HPDE6-E6E7 (cell line): ENCODE data around the gene LRRC4B.

Experiments used
- DNase-seq: peaks from one replicate; pipeline ENCODE4 v3.0.0; 2011; ENCODE audit warnings: missing footprints; ENCODE audit errors: extremely low spot score

Gene LRRC4B

DNA sequence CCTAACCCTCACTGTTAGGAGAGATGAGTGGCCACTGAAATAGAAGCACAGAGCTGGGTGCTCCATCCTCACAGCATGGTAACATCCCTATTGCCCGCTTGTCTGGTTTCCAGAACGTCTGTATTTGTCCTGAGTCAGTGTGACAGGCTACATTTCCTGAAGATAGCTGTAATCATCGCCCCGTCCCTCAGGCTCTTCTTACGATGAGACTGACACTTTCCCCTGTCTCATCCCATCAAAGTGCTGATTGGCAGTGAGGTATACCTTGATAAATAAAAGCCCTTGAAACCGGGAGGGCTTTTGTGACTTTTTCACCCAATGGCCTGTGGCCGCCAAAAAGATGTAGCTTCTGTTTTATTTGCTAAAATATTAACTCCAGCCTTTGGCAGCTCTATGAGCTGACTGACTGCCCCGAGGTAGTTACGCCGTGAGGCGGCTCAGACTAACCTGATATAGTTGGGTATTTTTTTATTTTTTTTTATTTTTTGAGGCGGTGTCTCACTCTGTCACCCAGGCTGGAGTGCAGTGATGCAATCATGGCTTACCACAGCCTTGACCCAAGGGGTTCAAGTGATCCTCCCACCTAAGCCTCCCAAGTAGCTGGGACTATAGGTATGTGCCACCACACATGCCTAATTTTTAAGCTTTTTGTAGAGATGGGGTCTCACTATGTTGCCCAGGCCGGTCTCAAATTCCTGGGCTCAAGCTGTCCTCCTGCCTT lies 5.7 kb upstream of the LRRC4B start:
- no peak for DNase-seq

DNA sequence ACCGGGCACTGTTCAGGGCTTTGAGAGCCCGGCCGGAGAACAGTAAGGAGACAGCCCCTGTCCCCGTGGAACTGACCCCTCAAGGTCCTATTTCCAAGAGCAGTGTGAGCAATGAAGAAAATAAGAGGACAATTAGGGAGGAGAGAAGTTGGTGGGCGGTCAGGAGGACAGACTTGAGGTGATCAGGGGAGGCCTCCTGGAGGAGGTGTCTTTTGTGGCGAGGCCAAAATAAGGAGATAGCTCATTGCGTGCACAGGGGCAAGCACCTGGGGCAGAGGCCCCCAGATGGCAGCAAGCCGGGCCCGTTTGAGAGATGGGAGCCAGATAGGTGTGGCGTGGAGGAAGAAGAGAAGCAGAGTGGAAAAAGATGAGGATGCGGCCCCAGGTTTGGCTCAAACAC lies 2.8 kb upstream of the LRRC4B start:
- DNase-seq = no peak

DNA sequence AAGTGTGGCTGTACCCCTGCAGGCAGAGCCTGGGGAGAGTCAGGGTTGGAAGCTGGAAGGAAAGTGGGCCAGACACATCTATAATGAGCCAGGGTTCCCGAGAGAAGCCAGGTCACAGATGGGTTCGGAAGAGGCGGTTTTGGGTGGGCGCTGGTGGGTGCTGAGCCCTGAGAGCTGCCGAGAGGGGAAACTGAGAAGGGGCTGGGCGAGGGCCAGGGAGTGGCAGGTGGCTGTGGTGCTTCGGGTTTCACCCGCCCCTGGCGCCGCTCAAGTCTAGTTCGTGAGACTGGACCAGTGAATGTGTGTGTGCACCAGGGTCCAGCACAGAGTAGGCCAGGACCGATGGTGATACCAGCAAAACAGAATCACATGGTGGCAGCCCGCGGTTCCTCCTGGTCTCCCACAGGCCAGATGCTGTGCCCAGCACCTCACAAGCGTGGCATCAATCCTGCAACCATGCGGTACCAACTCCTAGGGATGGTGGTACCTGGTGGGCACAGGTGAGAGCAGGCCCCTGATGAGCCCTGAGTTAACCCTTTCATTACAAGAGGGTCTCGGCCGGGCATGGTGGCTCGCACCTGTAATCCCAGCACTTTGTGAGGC lies 1.8 kb upstream of the LRRC4B start:
- DNase-seq = no peak

DNA sequence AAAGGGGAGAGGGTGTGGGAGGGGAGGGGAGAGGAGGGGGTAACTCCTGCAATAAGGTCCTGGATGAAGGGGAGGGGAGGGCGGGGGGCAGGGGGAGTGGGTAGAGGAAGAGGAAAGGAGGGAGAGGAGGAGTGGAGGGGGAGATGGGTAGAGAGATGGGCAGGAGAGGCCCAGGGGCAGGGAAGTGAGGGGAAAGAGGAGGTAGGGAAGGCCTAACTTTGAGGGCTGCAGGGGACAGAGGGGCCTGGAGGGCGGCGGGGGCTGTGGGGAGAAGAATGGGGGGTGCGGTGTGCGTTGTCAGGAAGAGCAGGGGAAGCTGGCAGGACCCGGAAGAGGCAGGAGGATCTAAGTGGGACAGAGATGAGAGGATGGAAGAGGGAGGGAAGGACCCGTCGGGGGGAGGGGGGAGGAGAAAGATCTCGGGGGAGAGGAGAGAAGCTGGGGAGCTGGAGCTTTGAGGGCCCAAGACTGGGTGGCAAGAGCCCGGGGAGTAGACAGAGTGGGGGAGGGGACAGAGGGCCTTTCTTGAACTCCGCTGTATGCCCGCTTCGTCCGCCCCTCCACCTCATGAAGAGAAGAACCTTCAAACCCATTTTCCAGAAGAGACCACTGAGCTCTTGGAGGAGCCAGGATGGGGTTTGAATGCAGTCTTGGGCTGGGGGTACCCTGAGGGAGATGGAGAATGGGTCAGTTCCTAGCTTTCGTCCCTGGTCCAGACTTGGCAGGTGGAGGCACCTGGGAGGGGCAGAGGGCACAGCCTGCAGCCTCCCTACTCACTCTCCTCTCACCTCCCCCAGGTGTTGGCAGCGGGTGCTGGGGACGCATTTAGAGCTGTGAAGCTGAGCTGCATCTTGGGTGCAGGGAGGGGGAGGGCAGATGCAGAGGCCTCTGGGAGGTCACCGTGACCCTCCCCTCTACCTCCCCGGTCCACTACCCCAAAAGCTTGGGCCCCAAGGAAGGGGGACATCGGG lies 778 bp upstream of the LRRC4B start:
- DNase-seq = no peak

DNA sequence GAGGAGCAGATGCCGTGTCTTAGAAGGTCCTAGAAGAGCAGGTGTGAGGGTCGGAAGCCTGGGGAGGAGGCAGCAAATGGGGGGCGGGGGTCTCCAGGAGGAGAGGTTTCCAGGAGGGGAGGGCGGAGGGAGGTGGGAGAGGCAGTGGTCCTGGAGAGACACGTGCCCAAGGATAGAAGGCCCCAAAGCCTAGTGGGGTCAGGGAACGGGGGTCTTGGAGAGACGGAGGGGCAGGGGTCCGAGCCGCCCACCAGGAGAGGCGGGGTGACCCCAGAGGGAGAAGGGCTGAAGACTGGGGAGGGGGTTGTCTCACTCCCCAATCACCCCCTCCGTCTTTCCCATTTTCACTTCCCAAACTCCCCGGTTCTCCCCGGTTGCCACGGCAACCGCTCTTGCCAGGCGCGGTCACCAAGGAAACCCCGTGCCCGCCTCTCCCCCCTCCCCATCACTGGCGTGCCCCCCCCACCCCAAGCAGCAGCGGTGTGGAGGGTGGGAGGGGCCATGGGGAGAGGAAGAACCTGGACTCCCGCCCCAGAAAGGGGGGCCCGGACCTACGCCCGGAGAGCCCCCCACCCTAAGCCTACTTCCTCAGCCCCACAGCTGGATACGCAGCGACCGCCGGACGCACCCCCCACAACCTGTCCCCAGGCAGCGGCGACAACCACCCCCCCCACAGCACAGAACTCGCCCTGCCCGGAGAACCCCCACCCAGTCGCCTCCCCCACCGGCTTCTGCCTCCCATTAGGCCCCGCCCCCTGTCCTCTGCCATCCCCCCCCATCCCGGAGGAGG lies 988 bp downstream of the LRRC4B start:
- DNase-seq = no peak

DNA sequence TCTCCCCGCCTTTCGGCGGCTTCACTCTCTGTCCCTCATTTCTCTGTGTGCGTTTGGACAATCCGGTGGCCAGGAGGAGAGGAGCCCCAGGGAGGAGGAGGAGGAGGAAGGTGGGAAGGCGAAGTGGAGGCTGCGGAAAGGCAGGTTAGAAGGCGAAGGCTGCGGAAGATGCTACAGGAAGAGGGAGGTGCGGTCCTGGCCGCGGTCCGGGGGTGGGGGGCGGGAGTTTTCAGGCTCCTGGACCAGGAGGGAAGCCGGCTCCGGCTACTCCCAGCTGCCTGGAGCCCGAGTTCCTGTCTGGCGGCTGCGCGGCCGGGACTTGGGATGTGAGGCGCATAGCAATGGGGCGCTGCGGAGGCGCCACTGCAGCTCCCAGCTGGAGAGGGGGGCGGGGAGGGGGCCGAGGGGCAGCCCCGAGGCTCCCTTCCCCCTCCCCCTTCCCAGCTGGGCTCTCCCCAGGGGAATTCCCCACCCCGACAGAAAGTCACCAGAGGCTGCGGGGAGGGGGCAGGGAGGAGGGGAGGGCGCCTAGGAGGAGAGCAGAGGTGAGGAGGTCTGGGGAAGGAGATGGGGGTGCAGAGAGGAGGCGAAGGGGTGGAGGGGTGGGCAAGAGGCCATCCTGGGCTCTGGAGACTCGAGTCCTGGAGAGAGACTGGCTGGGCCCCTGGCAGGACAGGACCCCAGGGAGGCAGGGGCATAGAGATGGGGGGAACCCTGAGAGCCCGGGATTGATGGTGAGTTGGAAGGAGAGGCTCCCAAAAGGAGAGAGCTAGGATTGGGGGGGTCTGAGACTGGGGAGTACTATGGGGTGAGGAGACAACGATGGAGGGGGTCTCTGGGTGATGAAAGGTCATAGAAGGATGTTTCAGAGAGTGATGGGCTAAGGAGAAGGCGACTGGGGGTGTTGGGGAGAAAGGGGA lies 2.0 kb downstream of the LRRC4B start:
- no peak for DNase-seq

DNA sequence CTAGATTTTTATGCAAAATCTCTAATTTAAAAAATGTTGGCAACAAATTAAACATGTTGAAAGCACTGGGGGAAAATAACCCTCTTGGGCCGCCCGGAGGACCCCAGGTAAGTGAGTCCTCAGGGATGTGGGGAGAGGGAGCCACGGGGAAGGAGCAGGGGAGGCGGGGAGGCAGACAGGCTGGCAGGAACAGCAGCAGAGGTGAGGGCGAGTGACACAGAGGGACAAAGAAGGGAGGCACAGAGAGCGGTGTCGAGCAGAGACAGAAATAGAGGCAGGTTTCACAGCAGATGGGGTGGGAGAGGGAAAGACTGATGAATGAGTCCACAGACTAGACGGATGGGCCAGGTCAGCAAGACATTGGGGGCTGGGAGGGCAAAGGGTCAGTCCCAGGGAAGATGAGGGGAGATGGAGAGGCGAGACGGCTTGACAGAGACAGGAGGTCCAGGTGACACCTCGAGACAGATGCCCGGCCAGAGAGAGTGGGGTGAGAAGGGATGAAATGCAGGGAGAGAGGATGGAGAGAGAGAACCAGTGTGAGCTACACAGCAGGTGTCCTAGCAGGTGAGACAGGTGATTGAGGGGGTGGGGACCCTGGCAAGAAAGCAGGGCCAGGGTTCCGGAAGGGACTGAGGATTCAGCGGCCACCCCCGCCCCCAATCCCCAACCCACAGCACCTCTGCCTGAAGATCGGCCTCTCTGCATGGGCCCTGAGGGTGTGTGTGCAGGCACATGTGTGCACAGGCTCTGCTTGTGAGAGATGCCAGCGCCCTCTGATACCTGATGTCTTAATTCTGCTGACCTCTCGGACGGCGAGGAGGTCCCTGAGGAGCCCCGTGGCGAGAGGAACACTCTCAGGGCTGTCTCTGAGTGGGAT lies 3.8 kb downstream of the LRRC4B start:
- DNase-seq = no peak

DNA sequence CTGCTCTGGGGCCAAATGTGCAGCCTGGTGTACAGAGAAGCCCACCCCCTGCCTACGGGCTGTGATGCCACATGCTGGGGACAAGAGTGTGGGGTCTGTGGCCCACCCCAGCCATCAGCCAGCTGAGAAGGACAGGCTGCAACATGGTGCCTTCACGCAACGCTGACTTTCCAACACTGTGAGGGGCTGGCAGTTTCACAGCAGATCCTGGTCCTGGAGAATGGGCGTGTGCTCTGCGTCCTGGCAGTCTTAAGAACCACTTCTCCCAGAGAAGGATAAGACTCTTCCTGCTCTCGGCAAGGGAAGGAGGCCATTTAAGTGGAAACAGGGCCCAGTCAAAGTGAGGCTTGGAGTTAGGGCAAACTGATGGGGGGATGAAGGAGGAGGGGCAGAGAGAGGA lies 4.6 kb downstream of the LRRC4B start:
- DNase-seq = no peak

DNA sequence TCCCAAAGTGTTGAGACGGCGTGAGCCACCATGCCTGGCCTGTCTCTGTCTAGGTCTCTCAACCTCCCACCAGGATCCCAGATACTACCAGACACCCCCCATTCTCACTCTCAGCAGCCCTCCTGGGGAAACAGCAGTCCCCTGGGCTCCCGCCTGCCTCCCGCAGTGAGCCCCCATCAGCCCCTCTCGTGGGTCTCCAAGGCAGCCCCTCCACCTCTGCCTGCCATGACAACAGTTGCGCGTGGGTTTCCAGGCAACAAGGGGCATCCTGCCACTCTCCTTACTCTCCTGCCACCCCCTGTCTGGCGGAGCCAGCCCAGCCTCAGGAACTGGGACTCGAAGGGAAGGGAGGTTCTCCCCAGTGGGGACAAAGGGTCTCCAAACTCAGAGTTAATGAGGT lies 5.2 kb downstream of the LRRC4B start:
- DNase-seq = no peak

DNA sequence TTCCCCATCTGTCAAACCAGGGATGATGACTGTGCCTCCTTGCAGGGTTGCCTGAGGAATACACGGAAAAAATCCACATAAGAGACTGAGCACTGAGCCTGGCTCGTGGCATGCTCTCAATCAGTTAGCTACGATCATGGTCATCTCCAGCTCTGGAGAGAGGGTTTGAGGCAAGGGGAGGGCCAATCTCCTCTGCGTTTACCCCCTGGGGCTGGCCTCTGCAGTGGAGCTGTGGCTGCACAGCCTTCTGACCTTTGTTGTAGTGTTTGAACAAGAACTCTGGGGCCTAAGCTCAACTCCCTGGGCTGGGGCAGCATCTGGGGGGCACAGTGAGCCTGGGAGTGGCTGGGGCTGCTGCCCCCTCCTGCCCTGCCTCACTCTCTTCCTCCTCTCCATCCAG lies 5.9 kb downstream of the LRRC4B start:
- DNase-seq = no peak

DNA sequence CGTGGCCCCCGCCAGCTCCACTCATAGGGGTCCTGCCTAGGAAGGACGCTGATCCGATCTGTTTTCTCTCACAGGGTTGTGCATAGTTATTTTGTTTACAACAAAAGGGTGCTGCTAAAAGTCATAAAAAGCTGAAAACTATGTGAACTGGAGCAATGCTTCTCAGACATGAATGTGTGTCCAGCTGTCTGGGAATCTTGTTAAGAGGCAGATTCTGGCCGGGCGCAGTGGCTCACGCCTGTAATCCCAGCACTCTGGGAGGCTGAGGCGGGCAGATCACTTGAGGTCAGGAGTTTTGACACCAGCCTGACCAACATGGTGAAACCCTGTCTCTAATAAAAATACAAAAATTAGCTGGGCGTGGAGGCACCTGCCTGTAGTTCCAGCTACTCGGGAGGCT lies 8.6 kb downstream of the LRRC4B start:
- no peak for DNase-seq

DNA sequence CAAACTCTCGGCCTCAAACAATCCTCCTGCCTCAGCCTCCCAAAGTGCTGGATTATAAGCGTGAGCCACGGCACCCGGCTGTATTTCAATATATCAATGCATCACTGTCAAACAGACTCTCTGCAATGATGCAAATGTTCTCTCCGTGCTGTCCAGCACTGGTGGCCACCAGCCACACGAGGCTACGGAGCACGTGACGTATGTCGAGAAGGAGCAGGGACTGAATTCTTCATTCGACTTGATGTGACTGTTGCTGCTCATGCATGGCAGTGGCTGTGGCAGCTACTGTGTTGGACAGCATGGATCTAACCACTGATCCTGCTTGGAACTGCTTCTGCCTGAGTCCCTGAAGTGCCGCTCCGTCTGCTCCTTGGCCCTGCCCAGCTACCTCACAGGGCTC lies 9.8 kb downstream of the LRRC4B start:
- DNase-seq = no peak

DNA sequence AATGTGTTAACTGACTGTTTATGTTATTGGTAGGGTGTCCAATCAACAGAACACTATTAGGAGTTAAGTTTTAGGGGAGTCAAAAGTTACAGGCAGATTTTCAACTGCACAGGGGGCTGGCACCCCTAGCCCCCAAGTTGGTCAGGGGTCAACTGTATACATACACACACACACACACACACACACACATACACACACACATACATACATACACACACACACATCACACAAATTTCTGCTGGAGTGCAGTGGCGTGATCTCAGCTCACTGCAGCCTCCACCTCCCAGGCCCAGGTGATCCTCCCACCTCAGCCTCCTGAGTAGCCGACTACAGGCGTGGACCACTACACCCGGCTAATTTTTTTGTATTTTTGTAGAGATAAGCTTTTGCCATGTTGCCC lies 10.2 kb downstream of the LRRC4B start:
- no peak for DNase-seq

DNA sequence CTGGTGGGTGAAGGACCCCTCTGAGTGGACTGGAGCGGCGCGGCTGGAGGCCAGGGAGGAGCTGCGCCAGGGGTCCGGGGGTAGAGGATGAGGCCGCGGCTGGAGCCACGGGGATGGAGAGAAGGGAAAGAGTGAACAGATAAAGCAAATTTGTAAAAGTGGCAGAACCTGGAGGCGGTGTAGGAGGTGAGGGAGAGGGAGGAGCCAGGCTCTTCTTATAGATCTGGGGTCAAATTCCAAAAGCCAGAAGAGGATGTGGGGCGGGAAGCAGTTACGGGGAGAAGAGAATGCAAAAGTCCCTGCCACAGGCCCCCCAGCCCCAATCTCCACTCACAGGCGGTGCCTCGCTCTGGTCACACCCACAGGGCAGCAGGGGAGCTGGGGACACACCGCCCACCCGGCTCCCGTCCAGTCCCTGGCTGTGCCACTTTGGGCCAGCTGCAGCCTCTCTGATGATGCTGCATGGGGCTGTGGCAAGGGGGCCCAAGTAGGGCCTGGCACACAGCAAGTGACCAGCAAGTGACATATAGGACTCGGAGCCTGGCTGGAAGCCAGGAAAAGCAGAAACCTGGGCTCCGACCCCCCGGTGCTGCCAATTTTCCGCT lies 11.1 kb downstream of the LRRC4B start:
- DNase-seq = no peak

DNA sequence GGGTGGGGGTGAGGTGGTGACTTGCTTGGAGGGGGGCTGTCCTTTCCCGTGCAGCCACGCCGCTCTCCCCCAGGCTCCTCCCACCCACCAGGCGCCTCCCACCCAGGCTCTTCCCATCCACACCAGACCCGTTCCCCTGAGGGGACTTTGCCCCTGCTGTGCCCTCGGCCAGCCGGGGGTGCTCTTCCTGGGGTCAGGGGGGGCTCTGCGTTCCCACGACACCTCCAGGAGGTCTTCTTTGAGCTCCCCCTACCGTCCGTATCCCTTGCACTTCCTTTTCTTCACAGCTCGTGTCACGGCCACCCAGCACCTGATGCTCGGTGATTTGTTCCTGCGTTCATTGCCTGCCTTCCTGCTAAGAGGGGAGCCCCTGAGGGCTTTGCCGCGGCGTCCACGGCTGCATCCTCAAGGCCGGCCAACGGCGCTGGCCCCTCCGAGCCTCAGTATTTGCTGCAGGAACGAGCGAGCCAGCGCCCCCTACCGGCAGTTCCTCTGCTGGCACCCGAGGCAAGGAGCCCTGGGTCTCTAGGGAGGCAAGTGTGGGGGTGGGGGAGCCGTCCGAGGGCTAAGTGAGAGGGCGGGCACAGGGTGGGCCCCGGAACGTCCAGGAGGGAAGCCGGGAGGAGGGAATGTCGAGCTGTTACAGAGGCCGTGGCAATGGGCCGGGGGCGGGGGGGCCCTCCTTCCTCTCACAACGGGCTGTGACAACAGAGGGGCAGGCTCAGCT lies 11.8 kb downstream of the LRRC4B start:
- no peak for DNase-seq

DNA sequence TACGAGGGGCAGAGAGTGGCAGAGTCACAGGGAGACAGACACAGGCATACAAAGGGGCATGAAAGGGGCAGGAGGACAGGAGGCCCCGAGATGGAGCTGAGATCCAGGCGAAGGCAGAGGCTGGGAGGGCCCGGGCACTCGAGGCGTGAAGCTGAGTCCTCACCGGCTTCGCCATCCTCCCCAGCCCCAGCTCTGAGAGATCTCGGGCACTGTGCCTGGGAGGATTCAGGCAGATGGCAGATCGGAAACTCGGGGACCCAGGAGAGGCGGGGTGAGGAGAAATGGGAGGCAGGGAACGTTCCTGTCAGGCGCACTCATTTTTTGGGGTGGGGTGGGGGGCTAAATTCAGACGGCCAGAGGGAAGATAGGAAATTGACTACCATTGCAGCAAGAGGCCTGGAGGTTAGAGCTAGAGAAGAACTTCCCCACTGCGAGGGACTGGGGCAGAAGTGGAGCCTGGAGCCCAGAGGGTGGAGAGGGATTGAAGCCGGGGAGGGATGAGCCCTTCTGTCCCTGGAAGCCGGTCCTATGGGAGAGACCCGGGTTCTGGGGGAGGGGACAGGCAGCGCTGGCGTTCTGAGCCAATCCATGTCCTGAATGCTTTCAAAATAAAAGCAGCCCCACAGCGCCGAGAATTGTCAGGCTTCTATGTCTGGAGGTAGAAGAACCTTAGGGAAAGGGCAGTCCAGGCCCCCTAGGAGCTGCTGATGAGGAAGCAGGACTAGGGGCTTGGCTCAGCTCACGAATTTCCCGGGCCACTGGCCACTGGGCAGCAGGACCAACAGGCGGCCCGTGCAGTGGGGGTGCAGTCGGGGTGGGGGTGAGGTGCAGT lies 12.6 kb downstream of the LRRC4B start:
- DNase-seq = no peak

DNA sequence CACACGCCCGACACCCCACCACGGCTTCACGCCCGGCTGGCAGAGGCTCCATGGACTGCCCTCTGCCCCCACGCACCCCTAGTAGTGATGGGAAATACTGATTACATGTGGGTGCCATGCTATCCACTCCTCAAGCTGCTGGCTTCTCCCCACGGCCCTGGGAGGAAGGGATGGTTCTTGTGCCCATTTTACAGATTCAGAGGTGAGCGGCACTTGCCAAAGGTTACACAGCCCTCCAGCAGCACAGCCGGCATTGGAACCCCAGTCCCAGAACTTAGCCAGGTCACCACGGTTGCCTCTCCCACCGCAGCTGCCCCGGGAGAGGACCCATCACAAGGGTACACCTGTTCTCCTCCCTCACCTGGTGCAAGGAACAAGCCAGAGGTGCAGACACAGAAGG lies 13.2 kb downstream of the LRRC4B start:
- DNase-seq = no peak

DNA sequence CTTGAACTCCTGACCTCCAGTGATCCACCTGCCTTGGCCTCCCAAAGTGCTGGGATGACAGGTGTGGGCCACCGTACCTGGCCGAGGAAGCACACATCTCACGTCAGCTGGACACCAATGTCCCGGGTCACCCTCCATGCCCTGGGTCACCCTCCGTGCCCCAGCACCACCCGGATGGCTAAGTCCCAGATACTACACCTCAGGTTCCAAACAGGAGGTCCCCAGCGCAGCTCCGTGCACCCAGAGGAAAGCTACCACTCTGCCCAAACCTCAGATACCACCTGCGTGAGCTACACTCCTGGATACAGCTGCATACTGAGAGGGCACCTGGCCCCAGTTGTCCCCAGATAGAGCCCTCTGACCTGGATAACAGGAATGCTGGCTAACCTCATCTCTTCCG lies 14.0 kb downstream of the LRRC4B start:
- no peak for DNase-seq
